Measurements from ENCODE around the gene GTF2F2.
"Not testable (repeated sequence)": the region's sequence is repeated elsewhere in the genome, so short reads cannot be mapped to it uniquely, and the experiment has no call there.

Gene GTF2F2

DNA sequence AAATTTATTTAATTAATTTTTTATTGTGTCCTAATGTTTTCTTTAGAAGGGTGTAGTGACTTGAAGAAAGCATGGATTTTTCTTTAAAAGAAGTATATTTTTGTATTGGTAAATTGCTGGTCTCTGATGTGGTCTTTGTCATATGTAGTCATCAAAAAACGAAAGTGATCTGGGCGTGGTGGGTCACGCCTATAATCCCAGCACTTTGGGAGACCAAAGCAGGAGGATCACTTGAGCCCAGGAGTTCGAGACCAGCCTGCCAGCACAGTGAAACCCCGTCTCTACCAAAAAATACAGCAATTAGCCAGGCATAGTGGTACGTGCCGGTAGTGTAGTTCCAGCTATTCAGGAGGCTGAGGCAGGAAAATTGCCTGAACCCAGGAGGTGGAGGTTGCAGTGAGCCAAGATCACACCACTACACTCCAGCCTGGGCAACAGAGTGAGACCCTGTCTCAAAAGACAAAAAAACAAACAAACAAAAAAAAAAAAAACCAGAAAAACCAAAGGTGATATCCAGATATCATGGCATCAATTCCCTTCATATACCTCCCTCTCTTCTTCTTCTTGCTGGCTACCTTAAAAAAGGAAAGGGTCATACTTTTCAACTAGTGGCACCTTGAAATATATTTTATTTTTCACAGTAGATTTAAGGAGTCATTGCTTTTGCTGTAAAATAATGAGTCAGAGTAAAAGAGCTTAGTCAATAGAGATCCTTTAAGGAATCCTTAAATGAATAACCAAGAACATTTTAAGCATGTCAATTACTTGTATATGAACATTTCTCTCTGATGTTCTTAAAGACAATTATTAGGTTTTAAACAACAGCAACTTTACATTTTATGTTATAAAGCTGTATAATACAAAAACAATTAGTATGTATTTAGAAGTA lies 60.6 kb downstream of the GTF2F2 start:
- Mint-ChIP-seq H3K27ac (no peak overlapping the region), H3K4me1 (peaks cover 53% of the 10 kb centered on the region), H3K4me3 (no peak overlapping the region), H3K9me3 (no peaks in the 10 kb centered on the region), H3K27me3 (no peaks in the 10 kb centered on the region), H3K36me3 (peaks cover 51% of the 10 kb centered on the region)
- ATAC-seq: no peak

DNA sequence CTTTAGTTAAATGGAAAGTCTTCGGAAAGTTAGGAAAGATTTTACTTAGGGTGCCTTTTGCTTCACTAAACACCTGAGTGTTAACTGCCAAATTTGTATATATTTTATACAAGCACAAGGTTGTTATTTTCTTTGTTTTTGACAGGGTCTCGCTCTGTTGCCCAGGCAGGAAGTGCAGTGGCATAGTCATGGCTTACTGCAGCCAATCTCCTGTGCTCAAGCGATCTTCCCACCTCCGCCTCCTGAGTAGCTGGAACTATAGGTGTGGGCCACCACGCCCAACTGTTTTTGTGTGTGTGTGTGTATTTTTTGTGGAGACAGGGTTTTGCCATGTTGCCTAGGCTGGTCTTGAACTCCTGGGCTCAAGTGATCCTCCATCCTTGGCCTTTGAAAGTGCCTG lies 64.4 kb downstream of the GTF2F2 start:
- peaks cover 35% of the 10 kb centered on the region for H3K36me3 Mint-ChIP-seq
- no peak overlapping the region for H3K4me3 Mint-ChIP-seq
- no peaks in the 10 kb centered on the region for H3K9me3 Mint-ChIP-seq
- peak; percentile 50 for ATAC-seq
- peaks cover 27% of the 10 kb centered on the region for H3K4me1 Mint-ChIP-seq
- peak overlapping the region; percentile 13 for H3K27ac Mint-ChIP-seq
- no peaks in the 10 kb centered on the region for H3K27me3 Mint-ChIP-seq

DNA sequence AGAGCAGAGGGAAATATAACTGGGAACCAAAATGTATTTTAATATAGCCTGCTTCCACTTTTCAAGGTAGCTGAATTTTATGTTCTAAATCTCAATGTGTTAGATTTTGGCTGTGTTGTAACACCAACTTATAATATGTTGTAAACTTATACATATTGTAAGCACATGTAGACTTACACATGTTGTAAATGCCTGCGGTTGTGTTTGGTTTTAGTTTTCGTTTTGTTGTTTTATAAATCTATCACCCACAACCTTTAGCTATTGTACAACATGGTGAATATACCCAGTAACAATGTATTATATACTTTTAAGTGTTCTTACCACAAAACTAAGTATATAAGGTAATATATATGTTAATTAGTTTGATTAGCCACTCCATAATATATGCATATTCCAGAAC lies 65.0 kb downstream of the GTF2F2 start:
- Mint-ChIP-seq H3K36me3 (peaks cover 35% of the 10 kb centered on the region), H3K9me3 (no peaks in the 10 kb centered on the region), H3K27ac (peak overlapping the region; percentile 13), H3K4me1 (peaks cover 27% of the 10 kb centered on the region), H3K4me3 (no peak overlapping the region), H3K27me3 (no peaks in the 10 kb centered on the region)
- ATAC-seq: no peak

- peaks cover 16% of the 10 kb centered on the region for H3K36me3 Mint-ChIP-seq
- not testable (repeated sequence) for H3K27ac Mint-ChIP-seq, H3K9me3 Mint-ChIP-seq, ATAC-seq, H3K27me3 Mint-ChIP-seq, H3K4me3 Mint-ChIP-seq
- H3K4me1 Mint-ChIP-seq: peaks cover 10% of the 10 kb centered on the region
Measured at GRCh38 chr13:45189077-45189476, 68.8 kb downstream of the GTF2F2 start.

- not testable (repeated sequence) for H3K4me1 Mint-ChIP-seq, H3K27ac Mint-ChIP-seq, H3K4me3 Mint-ChIP-seq, H3K9me3 Mint-ChIP-seq, ATAC-seq, H3K27me3 Mint-ChIP-seq
- H3K36me3 Mint-ChIP-seq: peaks cover 11% of the 10 kb centered on the region
Measured at GRCh38 chr13:45189511-45189910, 69.2 kb downstream of the GTF2F2 start.

DNA sequence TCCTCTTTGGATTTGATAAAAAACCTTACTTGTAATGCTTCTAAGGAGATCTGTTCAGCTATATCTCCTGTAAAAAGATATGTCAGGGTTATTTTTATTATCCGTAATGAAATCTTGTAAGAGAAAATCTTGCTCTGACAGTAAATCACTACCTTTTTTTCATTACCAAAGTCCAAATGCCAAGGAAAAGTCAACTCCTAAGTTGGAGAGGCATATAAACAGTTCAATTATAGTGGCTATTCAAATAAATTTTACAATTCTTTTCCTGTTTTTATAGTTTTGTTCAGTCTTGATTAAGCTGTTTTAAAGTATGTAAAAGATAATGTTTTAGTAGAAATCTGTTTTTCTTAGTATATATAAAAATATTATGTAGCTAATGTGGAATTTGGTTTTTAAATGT lies 71.6 kb downstream of the GTF2F2 start:
- ATAC-seq: no peak
- Mint-ChIP-seq H3K27me3 (no peaks in the 10 kb centered on the region), H3K9me3 (no peaks in the 10 kb centered on the region), H3K27ac (no peak overlapping the region), H3K4me1 (peaks cover 10% of the 10 kb centered on the region), H3K36me3 (peaks cover 11% of the 10 kb centered on the region), H3K4me3 (no peak overlapping the region)

DNA sequence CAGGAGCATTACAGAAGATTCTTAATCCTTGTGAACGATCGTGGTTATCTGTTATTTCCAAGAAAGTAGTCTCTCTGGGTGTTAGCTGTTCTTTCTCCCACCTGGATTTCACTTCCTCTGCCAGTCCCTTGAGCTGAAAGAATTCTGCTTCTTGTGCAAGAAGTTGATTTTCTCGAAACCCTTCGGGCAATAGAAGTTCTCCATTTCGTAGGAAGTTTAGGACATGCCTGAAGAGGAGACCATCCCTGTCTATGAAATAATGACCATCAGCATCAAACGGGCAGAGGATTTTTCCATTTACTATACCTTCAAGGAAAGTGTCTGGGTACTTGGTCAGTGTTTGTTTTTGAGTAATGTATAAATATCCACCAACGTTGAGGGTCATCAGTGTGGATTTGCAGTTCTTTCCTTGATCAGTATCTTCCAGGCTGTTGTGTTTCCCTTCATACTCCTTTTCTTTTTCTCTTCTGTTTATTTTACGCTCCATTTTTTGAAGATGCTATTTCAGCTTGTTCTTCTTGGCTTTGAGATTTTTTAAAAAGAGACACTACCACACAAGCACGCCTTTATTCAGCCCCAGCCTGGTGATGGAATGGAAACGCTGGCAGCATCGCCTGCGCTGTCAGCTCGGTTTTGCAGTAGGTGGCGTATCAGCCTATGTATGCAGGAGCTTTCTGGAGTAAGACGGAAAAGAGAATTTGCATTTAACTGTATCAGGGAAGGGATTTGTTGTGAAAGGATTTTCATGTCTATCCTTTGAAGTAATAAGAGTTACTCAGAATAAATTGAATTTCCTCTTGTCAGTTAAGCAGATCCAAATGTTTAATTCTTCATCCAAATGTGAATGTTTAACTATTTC lies 74.0 kb downstream of the GTF2F2 start:
- no peak for ATAC-seq
- Mint-ChIP-seq H3K36me3 (peaks cover 7% of the 10 kb centered on the region), H3K27me3 (no peaks in the 10 kb centered on the region), H3K4me3 (no peak overlapping the region), H3K9me3 (no peaks in the 10 kb centered on the region), H3K4me1 (peaks cover 16% of the 10 kb centered on the region), H3K27ac (no peak overlapping the region)

- H3K9me3 Mint-ChIP-seq: no peaks in the 10 kb centered on the region
- H3K4me3 Mint-ChIP-seq: no peak overlapping the region
- peaks cover 23% of the 10 kb centered on the region for H3K4me1 Mint-ChIP-seq
Measured at GRCh38 chr13:45195421-45195820, 75.1 kb downstream of the GTF2F2 start.

DNA sequence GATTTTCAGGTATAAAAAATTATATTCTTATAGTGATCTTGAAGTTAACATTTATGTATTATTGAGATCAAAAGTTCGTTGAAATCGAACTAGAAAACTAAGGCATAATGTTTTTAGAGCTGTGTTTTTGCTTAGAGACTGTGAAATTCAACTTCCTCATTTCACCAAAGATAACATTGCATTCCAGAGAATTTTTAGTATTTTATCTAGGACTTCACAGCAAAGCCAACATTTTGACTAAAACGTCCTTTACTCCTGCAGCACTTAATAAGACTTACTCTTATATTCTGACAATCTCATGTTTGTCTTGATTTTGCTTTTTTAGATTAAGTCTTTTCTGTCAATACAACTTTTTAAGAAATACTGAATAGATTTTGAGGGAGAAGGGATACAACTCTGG lies 75.8 kb downstream of the GTF2F2 start:
- H3K4me3 Mint-ChIP-seq: no peak overlapping the region
- H3K27ac Mint-ChIP-seq: no peak overlapping the region
- peaks cover 23% of the 10 kb centered on the region for H3K4me1 Mint-ChIP-seq
- ATAC-seq: no peak
- peaks cover 24% of the 10 kb centered on the region for H3K36me3 Mint-ChIP-seq
- no peaks in the 10 kb centered on the region for H3K27me3 Mint-ChIP-seq
- H3K9me3 Mint-ChIP-seq: no peaks in the 10 kb centered on the region

More at GRCh38 chr13:45195421-45195820, 75.1 kb downstream of the GTF2F2 start:
- ATAC-seq: no peak
- Mint-ChIP-seq H3K27me3 (no peaks in the 10 kb centered on the region), H3K27ac (no peak overlapping the region), H3K36me3 (peaks cover 17% of the 10 kb centered on the region)

DNA sequence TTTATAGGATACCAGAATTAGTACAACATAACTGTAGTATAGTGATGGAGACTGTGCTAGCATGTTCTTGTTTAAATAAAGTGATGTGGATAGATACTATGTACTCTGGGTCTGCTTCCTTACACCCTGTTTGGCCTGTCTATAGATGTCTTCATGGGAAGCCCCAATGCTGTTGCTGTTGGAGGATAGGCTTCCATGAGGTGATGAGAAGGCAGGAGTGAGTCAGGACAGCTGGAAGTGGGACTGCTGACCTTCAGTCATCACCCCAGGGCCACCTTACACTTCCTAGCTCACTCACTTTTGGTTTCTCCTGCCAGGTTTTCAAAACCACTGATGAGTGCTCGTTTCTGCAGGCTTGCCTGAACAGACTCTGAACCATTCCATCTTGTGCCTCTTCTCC lies 76.3 kb downstream of the GTF2F2 start:
- no peaks in the 10 kb centered on the region for H3K27me3 Mint-ChIP-seq
- H3K9me3 Mint-ChIP-seq: no peaks in the 10 kb centered on the region
- peaks cover 23% of the 10 kb centered on the region for H3K4me1 Mint-ChIP-seq
- no peak for ATAC-seq
- no peak overlapping the region for H3K27ac Mint-ChIP-seq
- H3K36me3 Mint-ChIP-seq: peaks cover 28% of the 10 kb centered on the region
- H3K4me3 Mint-ChIP-seq: no peak overlapping the region

- Mint-ChIP-seq H3K36me3 (peaks cover 38% of the 10 kb centered on the region), H3K27me3 (no peaks in the 10 kb centered on the region), H3K9me3 (no peaks in the 10 kb centered on the region), H3K4me3 (no peak overlapping the region), H3K27ac (no peak overlapping the region), H3K4me1 (peaks cover 23% of the 10 kb centered on the region)
- no peak for ATAC-seq
Measured at GRCh38 chr13:45198041-45198440, 77.7 kb downstream of the GTF2F2 start.

- Mint-ChIP-seq H3K4me3 (no peak overlapping the region), H3K9me3 (no peaks in the 10 kb centered on the region), H3K27me3 (no peaks in the 10 kb centered on the region), H3K4me1 (peaks cover 23% of the 10 kb centered on the region), H3K27ac (no peak overlapping the region), H3K36me3 (peaks cover 38% of the 10 kb centered on the region)
- no peak for ATAC-seq
Measured at GRCh38 chr13:45198924-45199323, 78.6 kb downstream of the GTF2F2 start.

- Mint-ChIP-seq H3K36me3 (peaks cover 43% of the 10 kb centered on the region), H3K27ac (no peak overlapping the region)
- ATAC-seq: no peak
Measured at GRCh38 chr13:45199711-45200110, 79.4 kb downstream of the GTF2F2 start.

DNA sequence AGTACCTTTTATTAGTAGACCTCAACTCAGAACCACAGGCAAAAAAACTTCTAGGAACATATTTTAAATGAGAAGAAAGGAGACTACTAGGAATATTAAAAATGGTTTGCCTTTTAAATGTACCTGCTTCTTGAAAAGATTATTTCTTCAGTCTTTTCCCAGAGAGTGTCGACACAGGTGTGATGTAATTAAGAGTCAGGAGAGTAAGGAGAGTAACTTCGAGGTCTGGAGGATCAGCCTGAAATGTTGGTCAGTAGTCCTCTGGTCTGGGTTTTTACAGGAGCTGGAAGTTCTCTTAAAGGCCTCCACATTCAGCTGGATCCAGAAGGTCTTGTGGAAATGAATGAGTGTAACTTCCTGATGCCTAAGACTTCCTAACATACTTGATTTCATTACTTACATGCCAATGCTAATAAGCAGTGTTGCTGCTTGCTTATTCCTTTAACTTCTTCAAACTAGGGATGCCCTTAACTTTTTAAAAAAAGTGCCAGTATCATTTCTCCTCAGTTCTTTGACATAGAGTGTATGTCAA lies 80.5 kb downstream of the GTF2F2 start, which contains the start of gene KCTD4:
TSS of gene KCTD4 (minus strand) at position 345 of the 532 bp plus-strand sequence. CDS start 6,478 bp downstream, outside the sequence.
- ATAC-seq: no peak
- Mint-ChIP-seq H3K27ac (no peak within 1 kb of the TSS), H3K27me3 (no peaks in the 10 kb centered on the region), H3K36me3 (peaks cover 47% of the 10 kb centered on the region), H3K4me1 (peaks cover 29% of the 10 kb centered on the region), H3K9me3 (no peaks in the 10 kb centered on the region), H3K4me3 (no peak within 1 kb of the TSS)

More at GRCh38 chr13:45199711-45200110, 79.4 kb downstream of the GTF2F2 start:
- peaks cover 23% of the 10 kb centered on the region for H3K4me1 Mint-ChIP-seq
- no peaks in the 10 kb centered on the region for H3K9me3 Mint-ChIP-seq
- no peak overlapping the region for H3K4me3 Mint-ChIP-seq
- H3K27me3 Mint-ChIP-seq: no peaks in the 10 kb centered on the region

GRCh38 chr13:45205124-45205523 lies 84.8 kb downstream of the GTF2F2 start:
- Mint-ChIP-seq H3K27ac (no peak overlapping the region), H3K36me3 (peaks cover 44% of the 10 kb centered on the region), H3K4me1 (peaks cover 11% of the 10 kb centered on the region), H3K9me3 (no peaks in the 10 kb centered on the region), H3K4me3 (no peak overlapping the region), H3K27me3 (no peaks in the 10 kb centered on the region)
- ATAC-seq: no peak

All from stimulated activated memory B cell treated with anti-CD40 and anti-IgM and Interleukin-4, amounts not matched to agents 10 μg/mL and 1 μg/mL and 100 μg/mL, for 72 hours (primary cell).